IMR-90 (cell line): Measurements from ENCODE around the gene DDX10. TPM values are rescaled to one million over a fixed set of nuclear protein-coding genes. Genes with fewer than 3 reads are reported as not detected.

ENCODE experiments used
- ATAC-seq: fragments of 200-7000 bp; cut with Tn5 transposase; 2 replicates; pipeline ENCODE4 v1.9.1; 2020; ENCODE audit warnings: low read depth, mild to moderate bottlenecking, moderate library complexity
- BruUV-seq: library from RNA; stranded (reverse); fragments of 400-500 nt; replicated peaks from 2 replicates; lab custom pipeline; 2021; lab: Mats Ljungman, UMichigan
- CTCF ChIA-PET: fragments of 300-600 bp; formaldehyde crosslinking; extraction: SDS; loops from one replicate; lab custom pipeline; 2021; ENCODE audit warnings: antibody characterized with exemption; lab: Yijun Ruan, JAX
- POLR2A ChIA-PET: fragments of 300-600 bp; sonication (Branson Sonifier 250); formaldehyde crosslinking; loops from one replicate; lab custom pipeline; 2022; ENCODE audit warnings: antibody characterized with exemption; ENCODE audit not compliant: unreplicated experiment; lab: Charles Lee
- DNase-seq: peaks from one replicate; pipeline ENCODE4 v3.0.0; 2013
- H2AFZ ChIP-seq: replicated peaks from 2 replicates; pipeline ENCODE3; 2013; ENCODE audit warnings: low read length, mild to moderate bottlenecking; ENCODE audit not compliant: poor library complexity
- H2AK5ac ChIP-seq: 2 replicates; pipeline ENCODE4 v1.6.1; 2013; ENCODE audit warnings: low read depth, low read length, inconsistent platforms
- H2AK9ac ChIP-seq: replicated peaks from 2 replicates; pipeline ENCODE3; 2013; ENCODE audit warnings: mild to moderate bottlenecking, low read depth, low read length, moderate library complexity; ENCODE audit not compliant: poor library complexity
- H2BK120ac ChIP-seq: 2 replicates; pipeline ENCODE4 v1.6.1; 2013; ENCODE audit warnings: low read depth, low read length, inconsistent platforms
- H2BK15ac ChIP-seq: 3 replicates; pipeline ENCODE4 v1.6.1; 2013; ENCODE audit warnings: low read depth, low read length, inconsistent platforms
- H2BK20ac ChIP-seq: 2 replicates; pipeline ENCODE4 v1.6.1; 2013; ENCODE audit warnings: low read depth, mild to moderate bottlenecking, inconsistent platforms, low read length, moderate library complexity
- H2BK5ac ChIP-seq: 2 replicates; pipeline ENCODE4 v1.6.1; 2013; ENCODE audit warnings: mild to moderate bottlenecking, low read depth, low read length, inconsistent platforms; ENCODE audit not compliant: poor library complexity, severe bottlenecking
- H3K14ac ChIP-seq: replicated peaks from 2 replicates; pipeline ENCODE4 v1.6.1; 2013; ENCODE audit warnings: low read depth, low read length, inconsistent platforms
- H3K18ac ChIP-seq: 2 replicates; pipeline ENCODE4 v1.6.1; 2013; ENCODE audit warnings: low read depth, low read length, control low read depth
- H3K23ac ChIP-seq: 2 replicates; pipeline ENCODE4 v1.6.1; 2013; ENCODE audit warnings: low read depth, low read length, inconsistent platforms
- H3K27ac ChIP-seq: 2 replicates; pipeline ENCODE4 v1.5.1; 2013; ENCODE audit warnings: mild to moderate bottlenecking, control low read depth, low read length; ENCODE audit not compliant: insufficient read depth
- H3K27me3 ChIP-seq: 2 replicates; pipeline ENCODE4 v1.6.1; 2013; ENCODE audit warnings: low read length; ENCODE audit not compliant: control insufficient read depth, insufficient read depth
- H3K36me3 ChIP-seq: 2 replicates; pipeline ENCODE4 v1.6.1; 2013; ENCODE audit warnings: low read length, mixed read lengths; ENCODE audit not compliant: control insufficient read depth, insufficient read depth
- H3K4ac ChIP-seq: 2 replicates; pipeline ENCODE4 v1.6.1; 2013; ENCODE audit warnings: low read depth, low read length, inconsistent platforms
- H3K4me1 ChIP-seq: 2 replicates; pipeline ENCODE4 v1.6.1; 2013; ENCODE audit warnings: low read length, mixed read lengths; ENCODE audit not compliant: control insufficient read depth, insufficient read depth
- H3K4me2 ChIP-seq: 2 replicates; pipeline ENCODE4 v1.6.1; 2013; ENCODE audit warnings: low read depth, mild to moderate bottlenecking, control low read depth, low read length, moderate library complexity
- H3K4me3 ChIP-seq: 2 replicates; pipeline ENCODE4 v1.5.1; 2013; ENCODE audit warnings: low read depth, mild to moderate bottlenecking, control low read depth, low read length, moderate library complexity; ENCODE audit not compliant: insufficient read depth
- H3K56ac ChIP-seq: 2 replicates; pipeline ENCODE4 v1.6.1; 2013; ENCODE audit warnings: low read length, inconsistent platforms; ENCODE audit not compliant: insufficient read depth; ENCODE audit errors: extremely low read depth
- H3K79me1 ChIP-seq, 2 experiments: 2 replicates each; pipeline ENCODE4 v1.6.1; 2013; ENCODE audit warnings: low read length in 2 of 2, inconsistent platforms in 1 of 2, low read depth in 1 of 2
- H3K9ac ChIP-seq: 2 replicates; pipeline ENCODE4 v1.6.1; 2013; ENCODE audit warnings: low read depth, low read length, control low read depth
- H3K9me1 ChIP-seq: 2 replicates; pipeline ENCODE4 v1.6.1; 2013; ENCODE audit warnings: low read length, inconsistent platforms; ENCODE audit not compliant: insufficient read depth
- H3K9me3 ChIP-seq: 2 replicates; pipeline ENCODE4 v1.6.1; 2013; ENCODE audit warnings: low read length; ENCODE audit not compliant: control insufficient read depth, insufficient read depth
- H4K20me1 ChIP-seq: 2 replicates; pipeline ENCODE4 v1.6.1; 2013; ENCODE audit warnings: low read length, inconsistent platforms; ENCODE audit not compliant: insufficient read depth
- H4K5ac ChIP-seq: 2 replicates; pipeline ENCODE4 v1.6.1; 2013; ENCODE audit warnings: mild to moderate bottlenecking, low read depth, low read length, control low read depth
- H4K8ac ChIP-seq, 2 experiments: 2 replicates each; pipeline ENCODE4 v1.6.1; 2013; ENCODE audit warnings: low read depth in 2 of 2, low read length in 2 of 2, control low read depth in 1 of 2, inconsistent platforms in 1 of 2
- H4K91ac ChIP-seq: 2 replicates; pipeline ENCODE4 v1.6.1; 2013; ENCODE audit warnings: low read depth, low read length, inconsistent platforms; ENCODE audit not compliant: insufficient read depth
- BHLHE40 ChIP-seq: fragments of 150-350 bp; IDR thresholded peaks from 2 replicates; pipeline ENCODE4 v1.6.1; 2016; ENCODE audit warnings: mild to moderate bottlenecking, low read depth, low read length
- CEBPB ChIP-seq: IDR thresholded peaks from 2 replicates; pipeline ENCODE4 v1.6.1; 2012; ENCODE audit warnings: low read depth, low read length, improper control_type of control experiment
- CHD1 ChIP-seq: IDR thresholded peaks from 2 replicates; pipeline ENCODE4 v1.6.1; 2012; ENCODE audit warnings: low read depth, low read length, improper control_type of control experiment
- FOS ChIP-seq: fragments of 150-350 bp; IDR thresholded peaks from 2 replicates; pipeline ENCODE4 v1.6.1; 2016; ENCODE audit warnings: low read depth, low read length
- MAFK ChIP-seq: IDR thresholded peaks from 2 replicates; pipeline ENCODE4 v1.6.1; 2012; ENCODE audit warnings: low read depth, low read length, improper control_type of control experiment
- MAZ ChIP-seq: IDR thresholded peaks from 2 replicates; pipeline ENCODE4 v1.6.1; 2012; ENCODE audit warnings: low read depth, mild to moderate bottlenecking, low read length, improper control_type of control experiment, moderate library complexity, borderline replicate concordance
- MXI1 ChIP-seq: IDR thresholded peaks from 2 replicates; pipeline ENCODE4 v1.6.1; 2012; ENCODE audit warnings: low read depth, mild to moderate bottlenecking, low read length, moderate library complexity, borderline replicate concordance
- NFE2L2 ChIP-seq: fragments of 150-350 bp; IDR thresholded peaks from 2 replicates; pipeline ENCODE4 v1.6.1; 2016; ENCODE audit warnings: low read depth, mild to moderate bottlenecking, low read length
- POLR2A ChIP-seq: IDR thresholded peaks from 2 replicates; pipeline ENCODE4 v1.6.1; 2012; ENCODE audit warnings: mild to moderate bottlenecking, low read depth, low read length
- RAD21 ChIP-seq: IDR thresholded peaks from 2 replicates; pipeline ENCODE4 v1.6.1; 2012; ENCODE audit warnings: low read length, improper control_type of control experiment
- RCOR1 ChIP-seq: IDR thresholded peaks from 2 replicates; pipeline ENCODE4 v1.6.1; 2012; ENCODE audit warnings: mild to moderate bottlenecking, low read length, improper control_type of control experiment; ENCODE audit not compliant: insufficient replicate concordance
- RFX5 ChIP-seq: IDR thresholded peaks from 2 replicates; pipeline ENCODE4 v1.8.0; 2012; ENCODE audit warnings: low read depth, mild to moderate bottlenecking, low read length, moderate library complexity
- SMC3 ChIP-seq: fragments of 150-350 bp; IDR thresholded peaks from 2 replicates; pipeline ENCODE4 v1.6.1; 2016; ENCODE audit warnings: low read depth, mild to moderate bottlenecking, antibody characterized with exemption, low read length, moderate library complexity
- WGBS, 2 experiments: methylation state at CpG; one replicate each; pipeline versions ENCODE4 v1.1.5 to v1.1.7; 2013; ENCODE audit warnings: missing lambda C conversion rate in 2 of 2; ENCODE audit not compliant: insufficient read length in 1 of 2; ENCODE audit errors: extremely low coverage in 2 of 2; 5-methylcytosine and 5-hydroxymethylcytosine counted together
- dilution Hi-C: fragments of 300-500 bp; cut with HindIII; formaldehyde crosslinking; loops from one replicate; pipeline ENCODE4 v1.14.3; 2018; ENCODE audit warnings: low sequenced_read_pairs; ENCODE audit not compliant: unreplicated experiment
- in situ Hi-C: fragments of 300-500 bp; cut with MboI; formaldehyde crosslinking; loops from 3 replicates; pipeline ENCODE4 v1.14.3; 2019; ENCODE audit warnings: low sequenced_read_pairs, inconsistent platforms, mixed read lengths
- intact Hi-C: fragments of 100-400 bp; cut with micrococcal nuclease; formaldehyde crosslinking; loops from 2 replicates; pipeline ENCODE4 v1.10.0; 2022
- polyA plus RNA-seq, 3 experiments: library from polyadenylated mRNA; depleted of rRNA; stranded (reverse); fragments of >200 nt; gene quantifications; 2 replicates each; pipeline ENCODE4 v1.2.3, GENCODE V29; 2012; ENCODE audit warnings: low replicate concordance in 1 of 3
- total RNA-seq: library from RNA; depleted of rRNA; stranded (reverse); fragments of >200 nt; gene quantifications from 2 replicates; pipeline ENCODE4 v1.2.3, GENCODE V29; 2012
- TF ChIP-seq, protein P1 (sequence below): fragments of 150-350 bp; IDR thresholded peaks from 2 replicates; pipeline ENCODE4 v1.6.1; 2017; ENCODE audit warnings: mild to moderate bottlenecking, antibody characterized with exemption, low read length, low read depth
- TF ChIP-seq, protein P2 (sequence below): fragments of 150-350 bp; IDR thresholded peaks from 2 replicates; pipeline ENCODE4 v1.6.1; 2016; ENCODE audit warnings: low read depth, mild to moderate bottlenecking, low read length, moderate library complexity, borderline replicate concordance
- TF ChIP-seq, protein P3 (sequence below): conservative IDR thresholded peaks from 2 replicates; pipeline ENCODE4 v1.5.1; 2012; ENCODE audit warnings: mild to moderate bottlenecking, low read depth, low read length, improper control_type of control experiment

DDX10 gene
- total and polyA plus RNA-seq, 2 of the 4 experiments (the other 2 are of a cell fraction): 20.0 to 31.9 TPM

DNA sequence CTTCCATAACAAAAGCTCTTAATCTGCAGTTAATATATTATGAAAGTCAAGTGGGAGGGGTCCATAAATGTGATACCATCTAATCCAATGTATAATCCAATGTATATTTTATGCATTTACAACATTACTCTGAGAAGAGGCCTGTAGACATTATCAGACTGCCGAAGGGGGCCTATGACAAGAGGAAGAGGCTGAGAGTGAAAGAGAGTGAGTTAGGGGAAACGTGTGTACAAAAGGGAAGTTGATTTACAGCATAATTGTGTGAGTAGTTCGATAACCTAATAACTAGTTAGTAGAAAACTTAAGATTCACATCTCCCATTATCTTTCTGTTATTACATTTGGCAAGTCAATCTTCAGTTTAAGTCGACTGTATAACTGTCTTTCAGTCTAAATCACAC is 86.6 kb downstream of the DDX10 start:
- Histone ChIP-seq H2AK9ac (no peak overlapping the region), H3K9me1 (no peaks in the 10 kb centered on the region), H3K9ac (no peak overlapping the region), H3K14ac (no peak overlapping the region), H3K56ac (no peak overlapping the region), H3K23ac (no peak overlapping the region), H3K4me2 (no peak overlapping the region), H4K91ac (no peak overlapping the region), H2BK15ac (no peak overlapping the region), H3K27ac (no peak overlapping the region), H2AK5ac (no peak overlapping the region), H4K20me1 (no peaks in the 10 kb centered on the region), H2BK120ac (no peak overlapping the region), H3K79me1 (peaks cover 18 to 22% of the 10 kb centered on the region in 2 experiments; a peak in 3 of 4 replicates), H3K4me1 (no peaks in the 10 kb centered on the region), H3K18ac (no peak overlapping the region), H4K8ac (no peak overlapping the region), H2BK20ac (no peak overlapping the region), H2BK5ac (no peak overlapping the region), H3K4me3 (no peak overlapping the region), H3K9me3 (no peaks in the 10 kb centered on the region), H2AFZ (no peak overlapping the region), H3K36me3 (no peaks in the 10 kb centered on the region), H3K4ac (no peak overlapping the region), H3K27me3 (no peaks in the 10 kb centered on the region), H4K5ac (no peak overlapping the region)
- ChIA-PET POLR2A (no interaction called here), CTCF (interaction anchor here (0.9 kb wide), 1 partner anchor 17 kb away, joined by 3 read pairs; no protein-coding TSS in a partner anchor)
- DNase-seq: no peak
- dilution Hi-C loops (no loop called here), in situ Hi-C loops (no loop called here), intact Hi-C loops (no loop called here)
- no peak for ATAC-seq
- no peak for TF ChIP-seq RCOR1
- TF ChIP-seq MXI1: no peak
- no peak for TF ChIP-seq CEBPB
- TF ChIP-seq, protein P1, sequence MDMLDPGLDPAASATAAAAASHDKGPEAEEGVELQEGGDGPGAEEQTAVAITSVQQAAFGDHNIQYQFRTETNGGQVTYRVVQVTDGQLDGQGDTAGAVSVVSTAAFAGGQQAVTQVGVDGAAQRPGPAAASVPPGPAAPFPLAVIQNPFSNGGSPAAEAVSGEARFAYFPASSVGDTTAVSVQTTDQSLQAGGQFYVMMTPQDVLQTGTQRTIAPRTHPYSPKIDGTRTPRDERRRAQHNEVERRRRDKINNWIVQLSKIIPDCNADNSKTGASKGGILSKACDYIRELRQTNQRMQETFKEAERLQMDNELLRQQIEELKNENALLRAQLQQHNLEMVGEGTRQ: no peak
- no peak for TF ChIP-seq BHLHE40
- no peak for TF ChIP-seq FOS
- TF ChIP-seq NFE2L2: no peak
- TF ChIP-seq, protein P2, sequence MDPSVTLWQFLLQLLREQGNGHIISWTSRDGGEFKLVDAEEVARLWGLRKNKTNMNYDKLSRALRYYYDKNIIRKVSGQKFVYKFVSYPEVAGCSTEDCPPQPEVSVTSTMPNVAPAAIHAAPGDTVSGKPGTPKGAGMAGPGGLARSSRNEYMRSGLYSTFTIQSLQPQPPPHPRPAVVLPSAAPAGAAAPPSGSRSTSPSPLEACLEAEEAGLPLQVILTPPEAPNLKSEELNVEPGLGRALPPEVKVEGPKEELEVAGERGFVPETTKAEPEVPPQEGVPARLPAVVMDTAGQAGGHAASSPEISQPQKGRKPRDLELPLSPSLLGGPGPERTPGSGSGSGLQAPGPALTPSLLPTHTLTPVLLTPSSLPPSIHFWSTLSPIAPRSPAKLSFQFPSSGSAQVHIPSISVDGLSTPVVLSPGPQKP: no peak
- TF ChIP-seq CHD1: no peak
- TF ChIP-seq MAZ: no peak
- TF ChIP-seq, protein P3, sequence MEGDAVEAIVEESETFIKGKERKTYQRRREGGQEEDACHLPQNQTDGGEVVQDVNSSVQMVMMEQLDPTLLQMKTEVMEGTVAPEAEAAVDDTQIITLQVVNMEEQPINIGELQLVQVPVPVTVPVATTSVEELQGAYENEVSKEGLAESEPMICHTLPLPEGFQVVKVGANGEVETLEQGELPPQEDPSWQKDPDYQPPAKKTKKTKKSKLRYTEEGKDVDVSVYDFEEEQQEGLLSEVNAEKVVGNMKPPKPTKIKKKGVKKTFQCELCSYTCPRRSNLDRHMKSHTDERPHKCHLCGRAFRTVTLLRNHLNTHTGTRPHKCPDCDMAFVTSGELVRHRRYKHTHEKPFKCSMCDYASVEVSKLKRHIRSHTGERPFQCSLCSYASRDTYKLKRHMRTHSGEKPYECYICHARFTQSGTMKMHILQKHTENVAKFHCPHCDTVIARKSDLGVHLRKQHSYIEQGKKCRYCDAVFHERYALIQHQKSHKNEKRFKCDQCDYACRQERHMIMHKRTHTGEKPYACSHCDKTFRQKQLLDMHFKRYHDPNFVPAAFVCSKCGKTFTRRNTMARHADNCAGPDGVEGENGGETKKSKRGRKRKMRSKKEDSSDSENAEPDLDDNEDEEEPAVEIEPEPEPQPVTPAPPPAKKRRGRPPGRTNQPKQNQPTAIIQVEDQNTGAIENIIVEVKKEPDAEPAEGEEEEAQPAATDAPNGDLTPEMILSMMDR: no peak
- TF ChIP-seq MAFK: no peak
- TF ChIP-seq RAD21: no peak
- TF ChIP-seq RFX5: no peak
- no peak for TF ChIP-seq SMC3
- TF ChIP-seq POLR2A: no peak
- no TSS peak for BruUV-seq
- WGBS, 2 experiments: no CpG with 5 or more reads among the region's 4 CpGs
